Measurements from ENCODE around the gene EPHA6. TPM values are rescaled to one million over a fixed set of nuclear protein-coding genes. Genes with fewer than 3 reads are reported as not detected.

The EPHA6 gene
- total and polyA plus RNA-seq, 9 of the 15 experiments (the other 6 are each of a cell fraction or from before 2014, with no cell fraction given), result not detected

DNA sequence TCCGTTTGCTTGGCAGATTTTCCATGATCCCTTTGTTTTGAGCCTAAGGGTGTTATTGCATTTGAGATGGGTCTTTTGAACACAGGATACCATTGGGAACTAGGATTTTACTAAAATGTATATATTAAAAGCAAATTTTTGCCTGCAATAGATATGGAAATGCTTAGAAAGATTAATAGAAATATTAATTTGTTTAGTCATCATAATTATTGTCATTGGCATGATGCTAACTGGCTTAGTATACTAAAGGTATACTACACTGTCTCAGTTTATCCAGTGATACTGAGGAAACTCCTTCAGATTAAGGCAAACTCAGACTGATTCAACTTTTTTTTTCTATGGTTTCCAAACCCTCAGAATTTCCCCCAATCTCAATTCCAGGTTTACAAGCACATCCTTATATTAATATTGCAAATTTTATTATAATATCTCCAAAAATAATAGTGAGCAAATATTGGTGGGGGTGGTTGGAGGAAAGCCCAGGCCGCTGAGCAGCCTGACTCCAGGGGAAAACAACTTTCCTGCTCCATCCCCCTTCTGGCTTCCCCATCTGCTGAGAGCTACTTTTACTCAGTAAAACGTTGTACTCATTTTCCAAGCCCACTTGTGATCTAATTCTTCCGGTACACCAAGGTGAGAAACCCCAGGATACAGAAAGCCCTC is 291.7 kb downstream of the EPHA6 start (continued):
- TF ChIP-seq, protein P1, sequence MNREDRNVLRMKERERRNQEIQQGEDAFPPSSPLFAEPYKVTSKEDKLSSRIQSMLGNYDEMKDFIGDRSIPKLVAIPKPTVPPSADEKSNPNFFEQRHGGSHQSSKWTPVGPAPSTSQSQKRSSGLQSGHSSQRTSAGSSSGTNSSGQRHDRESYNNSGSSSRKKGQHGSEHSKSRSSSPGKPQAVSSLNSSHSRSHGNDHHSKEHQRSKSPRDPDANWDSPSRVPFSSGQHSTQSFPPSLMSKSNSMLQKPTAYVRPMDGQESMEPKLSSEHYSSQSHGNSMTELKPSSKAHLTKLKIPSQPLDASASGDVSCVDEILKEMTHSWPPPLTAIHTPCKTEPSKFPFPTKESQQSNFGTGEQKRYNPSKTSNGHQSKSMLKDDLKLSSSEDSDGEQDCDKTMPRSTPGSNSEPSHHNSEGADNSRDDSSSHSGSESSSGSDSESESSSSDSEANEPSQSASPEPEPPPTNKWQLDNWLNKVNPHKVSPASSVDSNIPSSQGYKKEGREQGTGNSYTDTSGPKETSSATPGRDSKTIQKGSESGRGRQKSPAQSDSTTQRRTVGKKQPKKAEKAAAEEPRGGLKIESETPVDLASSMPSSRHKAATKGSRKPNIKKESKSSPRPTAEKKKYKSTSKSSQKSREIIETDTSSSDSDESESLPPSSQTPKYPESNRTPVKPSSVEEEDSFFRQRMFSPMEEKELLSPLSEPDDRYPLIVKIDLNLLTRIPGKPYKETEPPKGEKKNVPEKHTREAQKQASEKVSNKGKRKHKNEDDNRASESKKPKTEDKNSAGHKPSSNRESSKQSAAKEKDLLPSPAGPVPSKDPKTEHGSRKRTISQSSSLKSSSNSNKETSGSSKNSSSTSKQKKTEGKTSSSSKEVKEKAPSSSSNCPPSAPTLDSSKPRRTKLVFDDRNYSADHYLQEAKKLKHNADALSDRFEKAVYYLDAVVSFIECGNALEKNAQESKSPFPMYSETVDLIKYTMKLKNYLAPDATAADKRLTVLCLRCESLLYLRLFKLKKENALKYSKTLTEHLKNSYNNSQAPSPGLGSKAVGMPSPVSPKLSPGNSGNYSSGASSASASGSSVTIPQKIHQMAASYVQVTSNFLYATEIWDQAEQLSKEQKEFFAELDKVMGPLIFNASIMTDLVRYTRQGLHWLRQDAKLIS (CRISPR knock-in tag; IDR thresholded peaks at IDR 0.05), result no peak
- no peak for TF ChIP-seq CBX2 (IDR thresholded peaks at IDR 0.05; ENCODE audit: insufficient read depth, low read length, poor library complexity, severe bottlenecking)
- TF ChIP-seq POLR3A (IDR thresholded peaks at IDR 0.05; ENCODE audit: borderline replicate concordance, extremely low read depth, insufficient read depth, insufficient read length), result no peak
- no peak for TF ChIP-seq CBX8 (IDR thresholded peaks at IDR 0.05; ENCODE audit: borderline replicate concordance, extremely low read depth, low read depth, low read length, poor library complexity, severe bottlenecking)
- TF ChIP-seq UBTF (IDR thresholded peaks at IDR 0.05; ENCODE audit: borderline replicate concordance in 1 of 2, low read depth in 2 of 2, low read length in 2 of 2), result no peak

Measured in K562 (cell line).